ENCODE data around the gene TNIP1.

- TF ChIP-seq CTCF (IDR thresholded peaks at IDR 0.05), result no peak
- no peak for TF ChIP-seq POLR2A (IDR thresholded peaks at IDR 0.05)
Observed at GRCh38 chr5:151039665-151040064, 41.2 kb downstream of the TNIP1 start.

All from thyroid gland (tissue), 4 donors.